HG03159 (cell line): ENCODE data around the gene MUS81.
"Not testable (repeated sequence)": the region's sequence is repeated elsewhere in the genome, so short reads cannot be mapped to it uniquely, and the experiment has no call there.

Experiments
- ATAC-seq: cut with Tn5 transposase; IDR thresholded peaks from one replicate; pipeline ENCODE4 v1.9.1; 2021; ENCODE audit warnings: mild to moderate bottlenecking, moderate library complexity; ENCODE audit not compliant: unreplicated experiment

The MUS81 gene, protein sequence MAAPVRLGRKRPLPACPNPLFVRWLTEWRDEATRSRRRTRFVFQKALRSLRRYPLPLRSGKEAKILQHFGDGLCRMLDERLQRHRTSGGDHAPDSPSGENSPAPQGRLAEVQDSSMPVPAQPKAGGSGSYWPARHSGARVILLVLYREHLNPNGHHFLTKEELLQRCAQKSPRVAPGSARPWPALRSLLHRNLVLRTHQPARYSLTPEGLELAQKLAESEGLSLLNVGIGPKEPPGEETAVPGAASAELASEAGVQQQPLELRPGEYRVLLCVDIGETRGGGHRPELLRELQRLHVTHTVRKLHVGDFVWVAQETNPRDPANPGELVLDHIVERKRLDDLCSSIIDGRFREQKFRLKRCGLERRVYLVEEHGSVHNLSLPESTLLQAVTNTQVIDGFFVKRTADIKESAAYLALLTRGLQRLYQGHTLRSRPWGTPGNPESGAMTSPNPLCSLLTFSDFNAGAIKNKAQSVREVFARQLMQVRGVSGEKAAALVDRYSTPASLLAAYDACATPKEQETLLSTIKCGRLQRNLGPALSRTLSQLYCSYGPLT

GRCh38 chr11:65860278-65861164, at the start of gene MUS81:
Gene MUS81, plus strand, starts transcription at chr11:65860433. Its CDS starts 321 bp downstream, at chr11:65860754.
- no peak for ATAC-seq

- no peak for ATAC-seq
Measured at GRCh38 chr11:65811764-65812475, 48.3 kb upstream of the MUS81 start.

DNA sequence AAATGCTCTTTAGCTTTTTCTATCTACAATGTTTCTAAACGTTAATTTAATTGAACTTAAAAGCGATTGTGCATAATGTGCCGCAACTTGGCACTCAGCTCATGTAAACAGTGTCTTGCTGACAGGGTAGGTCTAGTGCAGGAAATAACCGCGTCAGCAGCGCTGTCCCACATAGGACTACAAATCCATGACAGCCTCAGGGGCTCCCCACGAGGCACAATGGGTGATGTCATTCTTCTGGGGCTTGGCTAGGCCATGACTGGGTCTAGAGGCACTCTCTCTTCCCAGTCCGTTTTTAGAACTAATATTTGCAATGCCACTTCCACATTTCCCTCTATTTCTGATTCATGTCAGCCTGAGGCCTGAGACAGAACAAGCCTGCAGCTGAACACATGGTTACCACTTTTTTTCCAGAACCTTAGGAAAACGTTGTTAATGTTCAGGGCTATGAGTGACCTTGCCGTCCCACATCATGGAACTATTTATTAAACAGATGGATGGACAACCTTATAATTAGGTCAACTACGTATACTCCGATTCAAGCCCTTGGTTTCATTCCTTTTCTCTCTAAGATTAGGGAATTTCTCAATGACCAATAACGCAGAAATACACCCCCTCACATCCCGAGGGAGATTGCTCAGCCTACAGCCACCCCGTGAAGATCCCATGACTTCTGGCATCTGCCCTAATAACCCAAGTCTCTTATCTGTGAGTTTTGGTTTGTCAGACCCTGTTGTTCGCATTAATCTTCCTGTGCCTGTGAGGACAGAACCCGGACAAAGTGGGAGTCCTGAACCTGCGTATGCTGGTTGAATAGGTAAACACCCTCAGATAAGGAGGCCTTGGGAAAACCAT, 45.9 kb upstream of the MUS81 start:
- no peak for ATAC-seq

GRCh38 chr11:65814986-65815565, 45.2 kb upstream of the MUS81 start:
- ATAC-seq, result no peak

GRCh38 chr11:65816696-65817095, 43.5 kb upstream of the MUS81 start:
- no peak for ATAC-seq

GRCh38 chr11:65817312-65817834, 42.9 kb upstream of the MUS81 start:
- ATAC-seq, result no peak

- ATAC-seq, result peak; percentile 76
Measured at GRCh38 chr11:65817835-65818680, 42.2 kb upstream of the MUS81 start.

DNA sequence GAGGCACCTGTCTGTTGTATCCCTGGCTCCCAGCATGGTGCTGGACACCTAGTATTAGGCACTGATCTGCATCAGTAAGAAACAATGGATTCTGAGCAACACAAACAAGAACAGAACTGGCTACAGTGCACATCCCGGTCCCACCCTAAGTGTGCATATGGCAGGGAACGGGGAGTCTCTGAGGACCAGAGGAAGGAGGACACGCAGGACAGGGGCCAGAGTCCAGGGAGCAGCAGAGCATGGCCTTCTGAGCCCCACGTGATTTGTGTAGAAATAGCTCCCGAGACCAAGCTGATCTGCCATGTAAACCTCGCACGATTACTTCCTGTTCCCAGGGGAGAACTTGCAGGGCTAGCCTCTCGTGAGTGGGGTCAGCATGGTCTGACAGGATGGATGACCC, 39.1 kb upstream of the MUS81 start:
- no peak for ATAC-seq

DNA sequence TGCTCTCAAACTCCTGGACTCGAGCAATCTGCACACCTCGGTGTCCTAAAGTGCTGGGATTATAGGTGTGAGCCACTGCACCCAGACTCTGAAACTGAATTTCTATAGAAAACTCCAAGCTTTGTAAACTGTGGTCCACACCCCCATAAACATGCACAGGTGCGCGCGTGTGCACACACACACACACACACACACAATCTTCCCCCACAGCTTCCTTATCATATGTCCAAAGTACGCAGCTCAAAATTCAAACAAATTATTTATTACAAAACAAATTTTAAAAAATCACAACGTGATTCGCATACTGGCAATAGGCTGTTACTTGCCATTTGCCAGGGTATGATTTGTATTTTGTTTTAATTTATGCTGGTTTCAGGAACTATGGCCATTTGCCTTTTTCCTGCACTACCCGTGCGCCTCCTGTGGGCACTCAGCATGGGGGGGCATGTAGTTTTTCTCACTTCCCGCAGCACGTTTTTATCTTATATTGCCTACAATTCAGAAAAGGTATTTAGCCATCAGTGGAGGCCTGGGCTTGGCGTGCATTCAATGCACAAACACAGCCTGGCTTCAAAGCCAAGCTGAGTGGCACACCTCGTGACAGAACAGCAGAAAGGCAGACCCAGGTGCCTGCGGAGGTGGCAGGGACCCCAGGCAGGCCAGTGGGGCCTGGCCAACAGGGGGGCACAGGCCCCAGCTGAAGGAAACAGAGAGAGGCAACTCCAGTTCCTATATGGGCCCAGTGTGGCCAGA, 37.3 kb upstream of the MUS81 start:
- no peak for ATAC-seq

DNA sequence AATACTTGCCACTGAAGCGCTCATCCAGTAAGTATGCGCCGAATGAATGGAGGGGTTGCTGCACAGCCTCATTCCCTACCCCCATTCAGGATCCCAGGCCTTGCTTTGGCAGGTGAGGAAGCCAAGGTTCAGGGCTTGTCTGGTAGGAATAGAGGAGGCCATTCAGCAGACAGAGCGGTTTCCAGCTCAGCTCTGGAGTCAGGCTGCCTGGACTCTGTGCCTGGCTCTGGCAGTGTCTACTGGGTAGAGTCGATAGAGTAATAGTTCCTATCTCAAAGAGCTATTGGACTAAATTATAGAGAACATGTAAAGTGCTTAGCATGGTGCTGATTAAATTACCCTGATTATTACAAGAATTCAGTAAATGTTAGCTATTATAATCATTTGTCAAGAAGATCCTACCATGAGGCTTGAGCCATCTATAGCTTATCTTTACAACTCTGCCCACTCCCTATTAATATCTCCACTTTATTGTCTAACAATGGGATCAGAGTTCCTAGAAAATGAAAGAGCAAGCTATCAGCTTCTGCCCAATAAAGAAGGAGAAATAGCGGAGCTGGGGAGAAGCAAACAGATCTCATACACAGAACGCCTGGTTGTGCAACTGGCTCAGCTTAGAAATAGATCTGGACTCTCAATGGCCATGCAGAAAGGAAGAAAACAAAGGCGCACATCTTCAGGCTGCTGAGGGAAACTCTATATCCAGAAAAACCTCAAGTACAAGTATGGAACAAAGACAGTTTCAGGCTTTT, 33.1 kb upstream of the MUS81 start:
- no peak for ATAC-seq

DNA sequence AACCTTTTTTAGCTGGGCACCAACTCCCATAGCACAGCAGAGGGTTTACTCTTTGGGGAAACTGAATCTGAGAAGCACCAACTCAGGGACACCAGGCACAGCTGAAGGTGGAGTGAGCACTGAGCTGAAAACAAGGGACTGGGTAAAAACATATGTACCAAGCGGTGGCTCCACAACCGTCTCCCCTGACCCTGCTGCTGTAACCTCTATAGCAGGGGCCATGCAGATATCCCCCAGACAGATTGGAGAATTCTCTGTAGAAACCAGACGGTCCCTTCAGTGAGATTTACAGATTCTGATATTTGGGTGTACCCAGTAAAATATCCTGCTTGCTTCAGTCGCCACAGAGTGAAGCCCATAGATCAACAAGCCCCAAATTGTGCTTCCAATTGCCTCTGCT, 30.8 kb upstream of the MUS81 start:
- ATAC-seq, result no peak

GRCh38 chr11:65832231-65832630, 28.0 kb upstream of the MUS81 start:
- ATAC-seq, result not testable (repeated sequence)

DNA sequence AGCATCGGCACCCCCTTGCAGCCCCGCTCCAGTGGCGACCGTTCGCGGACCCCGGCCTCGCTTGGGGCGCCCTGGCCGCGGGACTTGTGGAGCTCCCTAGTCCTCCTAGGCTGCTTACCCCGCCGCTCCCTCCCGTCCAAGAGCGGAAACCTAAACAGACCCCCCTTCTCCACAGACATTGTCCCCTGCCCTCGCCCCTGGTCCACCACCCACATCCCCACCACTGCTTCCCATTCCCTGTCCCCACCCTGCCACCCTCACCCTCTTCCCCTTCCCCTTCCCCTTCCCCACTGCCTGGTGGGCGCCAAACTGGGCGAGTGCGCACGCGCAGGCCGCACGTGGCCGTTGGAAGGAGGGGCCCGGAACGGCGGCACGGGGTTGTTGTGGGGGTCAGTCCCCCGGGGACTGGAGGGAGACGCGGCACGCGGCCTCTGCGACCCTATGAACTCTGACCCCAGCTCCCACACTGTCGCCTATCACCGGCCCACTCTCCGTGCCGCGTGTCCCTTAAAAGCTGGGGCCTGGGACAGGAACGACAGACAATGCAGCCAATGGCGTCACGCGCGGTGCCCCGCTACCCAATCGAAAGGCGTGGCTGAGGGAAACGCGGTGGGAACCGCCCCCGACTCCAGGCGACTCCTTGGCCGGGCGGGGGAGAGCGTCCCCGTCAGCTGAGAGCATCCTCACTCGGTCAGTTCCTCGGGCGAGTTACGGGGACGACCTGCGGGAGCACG, 26.8 kb upstream of the MUS81 start, which contains the start of gene SNX32:
SNX32 (plus strand) TSS at position 667 of the 734 bp plus-strand sequence. CDS start 103 bp downstream, outside the sequence.
- peak; percentile 97 for ATAC-seq

DNA sequence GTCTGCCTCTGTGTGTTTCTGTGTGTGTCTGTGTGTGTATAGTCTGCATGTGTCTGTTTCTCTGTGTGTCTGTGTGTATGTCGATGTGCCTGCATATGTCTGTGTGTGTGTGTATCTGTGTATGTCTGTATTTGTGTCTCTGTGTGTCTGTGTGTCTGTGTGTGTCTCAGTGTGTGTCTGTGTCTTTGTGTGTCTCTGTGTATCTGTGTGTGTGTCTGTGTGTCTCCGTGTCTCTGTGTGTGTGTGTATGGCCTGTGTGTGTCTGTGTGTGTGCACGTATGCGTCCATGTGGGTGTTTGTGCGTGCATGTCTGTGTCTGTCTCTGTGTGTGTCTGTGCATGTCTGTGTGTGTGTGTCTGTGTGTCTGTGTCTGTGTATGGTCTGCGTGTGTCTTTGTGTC, 26.0 kb upstream of the MUS81 start:
- ATAC-seq, result no peak

DNA sequence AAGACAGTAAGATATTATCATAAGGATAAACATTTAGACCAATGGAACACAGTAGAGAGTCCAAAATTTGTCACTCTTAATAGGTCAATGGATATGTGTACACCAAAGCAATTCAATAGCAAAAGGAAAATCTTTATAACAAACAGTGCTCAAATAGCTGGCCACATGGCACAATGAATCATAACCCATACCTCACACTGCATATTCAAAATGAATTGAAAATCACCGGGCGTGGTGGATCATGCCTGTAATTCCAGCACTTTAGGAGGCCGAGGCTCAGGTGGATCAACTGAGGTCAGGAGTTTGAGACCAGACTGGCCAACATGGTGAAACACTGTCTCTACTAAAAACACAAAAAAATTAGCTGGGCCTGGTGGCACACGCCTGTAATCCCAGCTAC, 18.1 kb upstream of the MUS81 start:
- no peak for ATAC-seq

- ATAC-seq, result no peak
Measured at GRCh38 chr11:65843811-65844210, 16.4 kb upstream of the MUS81 start.
